Mesodermal cell (in vitro differentiated cells): ENCODE results near the gene NOC4L.
"Not testable (repeated sequence)": the region's sequence is repeated elsewhere in the genome, so short reads cannot be mapped to it uniquely, and the experiment has no call there.

Source experiments
- H3K27ac ChIP-seq: 2 replicates; pipeline ENCODE4 v1.7.0; 2013; ENCODE audit warnings: mild to moderate bottlenecking, low read depth, low read length, moderate library complexity; ENCODE audit not compliant: severe bottlenecking
- H3K36me3 ChIP-seq: 2 replicates; pipeline ENCODE4 v1.7.1; 2013; ENCODE audit warnings: mild to moderate bottlenecking, low read length, moderate library complexity; ENCODE audit not compliant: control insufficient read depth, insufficient read depth
- H3K4me1 ChIP-seq: one replicate; pipeline ENCODE4 v1.7.1; 2013; ENCODE audit warnings: mild to moderate bottlenecking, low read length; ENCODE audit not compliant: insufficient read depth, control insufficient read depth, poor library complexity, severe bottlenecking
- H3K4me3 ChIP-seq: 2 replicates; pipeline ENCODE4 v1.7.0; 2013; ENCODE audit warnings: low read length, control low read depth, mild to moderate bottlenecking; ENCODE audit not compliant: insufficient read depth, poor library complexity, severe bottlenecking; ENCODE audit errors: extremely low read depth
- H3K9me3 ChIP-seq: 2 replicates; pipeline ENCODE4 v1.7.1; 2013; ENCODE audit warnings: mild to moderate bottlenecking, low read length, moderate library complexity; ENCODE audit not compliant: control insufficient read depth
- WGBS, 2 experiments: methylation state at CpG; one replicate each; pipeline ENCODE4 v1.1.5; 2013; ENCODE audit warnings: missing lambda C conversion rate in 2 of 2; ENCODE audit not compliant: insufficient coverage in 2 of 2; 5-methylcytosine and 5-hydroxymethylcytosine counted together

The NOC4L gene

GRCh38 chr12:132134653-132135183, 9.5 kb upstream of the NOC4L start:
- H3K9me3 ChIP-seq = not testable (repeated sequence)

GRCh38 chr12:132136226-132136625, 8.0 kb upstream of the NOC4L start:
- H3K4me1 ChIP-seq, H3K9me3 ChIP-seq, H3K4me3 ChIP-seq, H3K27ac ChIP-seq: not testable (repeated sequence)
- peaks cover 28% of the 10 kb centered on the region for H3K36me3 ChIP-seq
- 76 to 90% methylated on average over 7 to 8 of the region's 21 CpGs for WGBS, 2 experiments

More at GRCh38 chr12:132134653-132135183, 9.5 kb upstream of the NOC4L start:
- H3K4me3 ChIP-seq, H3K4me1 ChIP-seq, H3K27ac ChIP-seq: not testable (repeated sequence)
- H3K36me3 ChIP-seq = peaks cover 23% of the 10 kb centered on the region
- 80 to 89% methylated on average over 1 to 3 of the region's 39 CpGs for WGBS, 2 experiments

GRCh38 chr12:132137483-132138125, 6.7 kb upstream of the NOC4L start:
- WGBS, 2 experiments = 84 to 94% methylated on average over 6 to 9 of the region's 13 CpGs
- Histone ChIP-seq H3K4me1 (no peaks in the 10 kb centered on the region), H3K27ac (no peak overlapping the region), H3K36me3 (peaks cover 42% of the 10 kb centered on the region), H3K9me3 (no peaks in the 10 kb centered on the region), H3K4me3 (no peak overlapping the region)

- H3K27ac ChIP-seq = no peak overlapping the region
- peaks cover 5% of the 10 kb centered on the region for H3K4me1 ChIP-seq
- peaks cover 43% of the 10 kb centered on the region for H3K36me3 ChIP-seq
- no peaks in the 10 kb centered on the region for H3K9me3 ChIP-seq
- no peak overlapping the region for H3K4me3 ChIP-seq
- 93% methylated on average over 26 to 33 of the region's 34 CpGs for WGBS, 2 experiments
Observed at GRCh38 chr12:132138941-132139871, 5.1 kb upstream of the NOC4L start.

- Histone ChIP-seq H3K4me1 (peaks cover 5% of the 10 kb centered on the region), H3K9me3 (no peaks in the 10 kb centered on the region), H3K36me3 (peaks cover 43% of the 10 kb centered on the region), H3K27ac (no peak overlapping the region), H3K4me3 (no peak overlapping the region)
- WGBS, 2 experiments = 95 to 96% methylated on average over 27 of the region's 27 CpGs
Observed at GRCh38 chr12:132139912-132140311, 4.3 kb upstream of the NOC4L start.

GRCh38 chr12:132140501-132140900, 3.8 kb upstream of the NOC4L start:
- H3K4me3 ChIP-seq = no peak overlapping the region
- no peaks in the 10 kb centered on the region for H3K9me3 ChIP-seq
- 93% methylated on average over 14 to 15 of the region's 15 CpGs for WGBS, 2 experiments
- peaks cover 43% of the 10 kb centered on the region for H3K36me3 ChIP-seq
- H3K4me1 ChIP-seq = peaks cover 9% of the 10 kb centered on the region
- no peak overlapping the region for H3K27ac ChIP-seq

- 93 to 96% methylated on average over 34 to 38 of the region's 38 CpGs for WGBS, 2 experiments
Observed at GRCh38 chr12:132140918-132141841, 3.1 kb upstream of the NOC4L start.

GRCh38 chr12:132141976-132142678, 2.1 kb upstream of the NOC4L start:
- WGBS, 2 experiments = 94 to 96% methylated on average over 20 of the region's 22 CpGs
- no peak overlapping the region for H3K4me3 ChIP-seq

More at GRCh38 chr12:132140918-132141841, 3.1 kb upstream of the NOC4L start:
- Histone ChIP-seq H3K4me3 (no peak overlapping the region), H3K9me3 (no peaks in the 10 kb centered on the region), H3K4me1 (peaks cover 9% of the 10 kb centered on the region), H3K36me3 (peaks cover 46% of the 10 kb centered on the region), H3K27ac (no peak overlapping the region)

GRCh38 chr12:132142679-132143335, 1.4 kb upstream of the NOC4L start:
- Histone ChIP-seq H3K36me3 (peaks cover 52% of the 10 kb centered on the region), H3K4me3 (peak overlapping the region; percentile 93), H3K27ac (no peak overlapping the region), H3K9me3 (no peaks in the 10 kb centered on the region), H3K4me1 (peaks cover 9% of the 10 kb centered on the region)
- WGBS, 2 experiments = 89 to 90% methylated on average over 18 to 24 of the region's 24 CpGs

More at GRCh38 chr12:132141976-132142678, 2.1 kb upstream of the NOC4L start:
- H3K36me3 ChIP-seq = peaks cover 49% of the 10 kb centered on the region
- peaks cover 9% of the 10 kb centered on the region for H3K4me1 ChIP-seq
- no peak overlapping the region for H3K27ac ChIP-seq
- no peaks in the 10 kb centered on the region for H3K9me3 ChIP-seq
